ENCODE results near the gene SCAPER. TPM values are rescaled to one million over a fixed set of nuclear protein-coding genes. Genes with fewer than 3 reads are reported as not detected.

SCAPER gene
- total and polyA plus RNA-seq, 2 of the 4 experiments (the other 2 are of a cell fraction): 2.9 to 9.7 TPM

DNA sequence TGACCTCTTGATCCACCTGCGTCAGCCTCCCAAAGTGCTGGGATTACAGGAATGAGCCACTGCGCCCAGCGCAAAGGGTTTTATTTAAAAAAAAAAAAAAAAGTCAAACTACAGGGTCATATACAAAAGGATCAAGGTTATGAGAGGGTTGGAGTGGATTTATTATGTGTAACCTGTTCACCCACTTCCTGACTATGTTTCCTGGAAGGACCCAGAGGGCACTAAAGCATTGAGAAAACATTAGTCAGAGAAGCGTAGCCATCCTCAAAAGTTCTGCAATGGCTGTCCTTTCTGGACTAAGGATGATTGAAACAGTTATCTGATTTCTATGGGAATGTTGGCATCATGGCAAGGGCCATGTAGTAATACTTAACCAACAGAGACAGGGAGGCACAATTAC is 7.3 kb upstream of the SCAPER start:
- in situ Hi-C loops (cut with MboI; ENCODE audit: low sequenced_read_pairs): no loop called here
- no peak overlapping the region for H3K4me3 ChIP-seq (ENCODE audit: insufficient read depth, low read depth, low read length)
- DNase-seq (no peak), ATAC-seq (ENCODE audit: low read depth) (no peak)
- intact Hi-C loops (cut with micrococcal nuclease): no loop called here
- no peak overlapping the region for H3K18ac ChIP-seq (ENCODE audit: low read depth, low read length)
- WGBS, 2 experiments (ENCODE audit: extremely low coverage in 2 of 2, insufficient read length in 1 of 2): no CpG with 5 or more reads among the region's 4 CpGs
- ChIA-PET CTCF (no interaction called here), POLR2A (ENCODE audit: unreplicated experiment) (no interaction called here)
- peaks cover 22% of the 10 kb centered on the region for H3K27me3 ChIP-seq (ENCODE audit: control insufficient read depth, insufficient read depth, low read length)
- H4K91ac ChIP-seq (ENCODE audit: insufficient read depth, low read depth, low read length): no peak overlapping the region
- H3K14ac ChIP-seq (replicated peaks; ENCODE audit: low read depth, low read length): no peak overlapping the region
- no peak overlapping the region for H3K27ac ChIP-seq (ENCODE audit: insufficient read depth, low read length)
- H4K20me1 ChIP-seq (ENCODE audit: insufficient read depth, low read length): no peaks in the 10 kb centered on the region
- H3K9ac ChIP-seq (ENCODE audit: low read depth, low read length): no peak overlapping the region
- no peak overlapping the region for H4K8ac ChIP-seq (ENCODE audit: low read depth in 2 of 2, low read length in 2 of 2)
- H3K4me1 ChIP-seq (ENCODE audit: control insufficient read depth, insufficient read depth, low read length): no peaks in the 10 kb centered on the region
- H3K36me3 ChIP-seq (ENCODE audit: control insufficient read depth, insufficient read depth, low read length): no peaks in the 10 kb centered on the region
- H3K4ac ChIP-seq (ENCODE audit: low read depth, low read length): no peak overlapping the region
- dilution Hi-C loops (cut with HindIII; ENCODE audit: low sequenced_read_pairs, unreplicated experiment): no loop called here
- no peak overlapping the region for H4K5ac ChIP-seq (ENCODE audit: low read depth, low read length)
- no TSS peak for BruUV-seq (replicated peaks)
- no peak overlapping the region for H2AFZ ChIP-seq (replicated peaks; ENCODE audit: low read length, poor library complexity)
- H2BK120ac ChIP-seq (ENCODE audit: low read depth, low read length): no peak overlapping the region
- H3K4me2 ChIP-seq (ENCODE audit: low read depth, low read length): no peak overlapping the region
- H3K56ac ChIP-seq (ENCODE audit: extremely low read depth, insufficient read depth, low read length): no peak overlapping the region
- H3K9me3 ChIP-seq (ENCODE audit: control insufficient read depth, insufficient read depth, low read length): no peaks in the 10 kb centered on the region
- no peak overlapping the region for H2AK9ac ChIP-seq (replicated peaks; ENCODE audit: low read depth, low read length, poor library complexity)
- H2BK5ac ChIP-seq (ENCODE audit: low read depth, low read length, poor library complexity, severe bottlenecking): no peak overlapping the region
- TF ChIP-seq, protein P1, sequence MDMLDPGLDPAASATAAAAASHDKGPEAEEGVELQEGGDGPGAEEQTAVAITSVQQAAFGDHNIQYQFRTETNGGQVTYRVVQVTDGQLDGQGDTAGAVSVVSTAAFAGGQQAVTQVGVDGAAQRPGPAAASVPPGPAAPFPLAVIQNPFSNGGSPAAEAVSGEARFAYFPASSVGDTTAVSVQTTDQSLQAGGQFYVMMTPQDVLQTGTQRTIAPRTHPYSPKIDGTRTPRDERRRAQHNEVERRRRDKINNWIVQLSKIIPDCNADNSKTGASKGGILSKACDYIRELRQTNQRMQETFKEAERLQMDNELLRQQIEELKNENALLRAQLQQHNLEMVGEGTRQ (IDR thresholded peaks at IDR 0.05; ENCODE audit: low read depth, low read length): no peak
- TF ChIP-seq RAD21 (IDR thresholded peaks at IDR 0.05; ENCODE audit: low read length) (no peak), FOS (IDR thresholded peaks at IDR 0.05; ENCODE audit: low read depth, low read length) (no peak), MAFK (IDR thresholded peaks at IDR 0.05; ENCODE audit: low read depth, low read length) (no peak), CEBPB (IDR thresholded peaks at IDR 0.05; ENCODE audit: low read depth, low read length) (no peak), NFE2L2 (IDR thresholded peaks at IDR 0.05; ENCODE audit: low read depth, low read length) (no peak), SMC3 (IDR thresholded peaks at IDR 0.05; ENCODE audit: low read depth, low read length) (no peak), RFX5 (IDR thresholded peaks at IDR 0.05; ENCODE audit: low read depth, low read length) (no peak), CHD1 (IDR thresholded peaks at IDR 0.05; ENCODE audit: low read depth, low read length) (no peak), MXI1 (IDR thresholded peaks at IDR 0.05; ENCODE audit: borderline replicate concordance, low read depth, low read length) (no peak), RCOR1 (IDR thresholded peaks at IDR 0.05; ENCODE audit: insufficient replicate concordance, low read length) (no peak), POLR2A (IDR thresholded peaks at IDR 0.05; ENCODE audit: low read depth, low read length) (no peak), MAZ (IDR thresholded peaks at IDR 0.05; ENCODE audit: borderline replicate concordance, low read depth, low read length) (no peak), BHLHE40 (IDR thresholded peaks at IDR 0.05; ENCODE audit: low read depth, low read length) (no peak)
- TF ChIP-seq, protein P2, sequence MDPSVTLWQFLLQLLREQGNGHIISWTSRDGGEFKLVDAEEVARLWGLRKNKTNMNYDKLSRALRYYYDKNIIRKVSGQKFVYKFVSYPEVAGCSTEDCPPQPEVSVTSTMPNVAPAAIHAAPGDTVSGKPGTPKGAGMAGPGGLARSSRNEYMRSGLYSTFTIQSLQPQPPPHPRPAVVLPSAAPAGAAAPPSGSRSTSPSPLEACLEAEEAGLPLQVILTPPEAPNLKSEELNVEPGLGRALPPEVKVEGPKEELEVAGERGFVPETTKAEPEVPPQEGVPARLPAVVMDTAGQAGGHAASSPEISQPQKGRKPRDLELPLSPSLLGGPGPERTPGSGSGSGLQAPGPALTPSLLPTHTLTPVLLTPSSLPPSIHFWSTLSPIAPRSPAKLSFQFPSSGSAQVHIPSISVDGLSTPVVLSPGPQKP (IDR thresholded peaks at IDR 0.05; ENCODE audit: borderline replicate concordance, low read depth, low read length): no peak
- TF ChIP-seq, protein P3, sequence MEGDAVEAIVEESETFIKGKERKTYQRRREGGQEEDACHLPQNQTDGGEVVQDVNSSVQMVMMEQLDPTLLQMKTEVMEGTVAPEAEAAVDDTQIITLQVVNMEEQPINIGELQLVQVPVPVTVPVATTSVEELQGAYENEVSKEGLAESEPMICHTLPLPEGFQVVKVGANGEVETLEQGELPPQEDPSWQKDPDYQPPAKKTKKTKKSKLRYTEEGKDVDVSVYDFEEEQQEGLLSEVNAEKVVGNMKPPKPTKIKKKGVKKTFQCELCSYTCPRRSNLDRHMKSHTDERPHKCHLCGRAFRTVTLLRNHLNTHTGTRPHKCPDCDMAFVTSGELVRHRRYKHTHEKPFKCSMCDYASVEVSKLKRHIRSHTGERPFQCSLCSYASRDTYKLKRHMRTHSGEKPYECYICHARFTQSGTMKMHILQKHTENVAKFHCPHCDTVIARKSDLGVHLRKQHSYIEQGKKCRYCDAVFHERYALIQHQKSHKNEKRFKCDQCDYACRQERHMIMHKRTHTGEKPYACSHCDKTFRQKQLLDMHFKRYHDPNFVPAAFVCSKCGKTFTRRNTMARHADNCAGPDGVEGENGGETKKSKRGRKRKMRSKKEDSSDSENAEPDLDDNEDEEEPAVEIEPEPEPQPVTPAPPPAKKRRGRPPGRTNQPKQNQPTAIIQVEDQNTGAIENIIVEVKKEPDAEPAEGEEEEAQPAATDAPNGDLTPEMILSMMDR (conservative IDR thresholded peaks at IDR 0.05; ENCODE audit: low read depth, low read length): no peak
- H3K79me1 ChIP-seq (ENCODE audit: low read depth in 1 of 2, low read length in 2 of 2): no peaks in the 10 kb centered on the region
- H2BK20ac ChIP-seq (ENCODE audit: low read depth, low read length): no peak overlapping the region
- H3K9me1 ChIP-seq (ENCODE audit: insufficient read depth, low read length): no peaks in the 10 kb centered on the region
- no peak overlapping the region for H3K23ac ChIP-seq (ENCODE audit: low read depth, low read length)
- no peak overlapping the region for H2AK5ac ChIP-seq (ENCODE audit: low read depth, low read length)
- no peak overlapping the region for H2BK15ac ChIP-seq (ENCODE audit: low read depth, low read length)
